HepG2 (cell line): ENCODE measurements around the gene KCND3. TPM values are rescaled to one million over a fixed set of nuclear protein-coding genes. Genes with fewer than 3 reads are reported as not detected.
A peak's percentile ranks its signal among the peaks of the same experiment; 100 is the strongest.

ENCODE experiments used
- ATAC-seq: fragments of 200-7000 bp; cut with Tn5 transposase; 3 replicates; pipeline ENCODE4 v1.9.1; 2020; ENCODE audit warnings: mild to moderate bottlenecking, moderate library complexity
- BruUV-seq: library from RNA; stranded (reverse); fragments of 400-500 nt; replicated peaks from 2 replicates; lab custom pipeline; 2021; lab: Mats Ljungman, UMichigan
- CTCF ChIA-PET: fragments of 300-600 bp; formaldehyde crosslinking; extraction: SDS; loops from one replicate; lab custom pipeline; 2021; ENCODE audit warnings: low total read pairs, inconsistent platforms, low intra/inter-chr PET ratio; lab: Yijun Ruan, JAX
- POLR2A ChIA-PET: fragments of 350-600 bp; sonication (Branson Sonifier 250); formaldehyde crosslinking; loops from one replicate; lab custom pipeline; 2020; ENCODE audit warnings: antibody characterized with exemption, inconsistent platforms; lab: Yijun Ruan, JAX
- DNase-seq: peaks from one replicate; pipeline ENCODE4 v3.0.0-alpha.2; 2015; ENCODE audit warnings: low spot score
- FAIRE-seq: peaks from 3 replicates; lab custom pipeline; 2011; peaks lifted over from hg19 to GRCh38; lab: Jason Lieb, UNC
- H2AFZ ChIP-seq: one replicate; pipeline ENCODE4 v1.6.1; 2011; ENCODE audit warnings: low read length, inconsistent platforms
- H3K27ac ChIP-seq: fragments of 300-600 bp; 3 replicates; pipeline ENCODE4 v1.8.0; 2011; ENCODE audit warnings: mixed run types, mild to moderate bottlenecking, mixed read lengths, low read length, inconsistent platforms; ENCODE audit not compliant: insufficient read depth; ENCODE audit errors: extremely low read length
- H3K27me3 ChIP-seq, 2 experiments: fragments of 200-600 bp in 1 of 2; 2 replicates in 1 of 2; 3 replicates in 1 of 2; pipeline versions ENCODE4 v1.6.0 to v1.8.0; 2011; ENCODE audit warnings: low read length in 2 of 2, mild to moderate bottlenecking in 2 of 2, moderate library complexity in 2 of 2, inconsistent platforms in 1 of 2; ENCODE audit not compliant: insufficient read depth in 2 of 2, control insufficient read depth in 1 of 2
- H3K36me3 ChIP-seq, 2 experiments: fragments of 200-600 bp in 1 of 2; replicated peaks in 1 of 2; 2 replicates in 1 of 2; 3 replicates in 1 of 2; pipeline versions ENCODE4 v1.5.1 to v1.8.0; 2011; ENCODE audit warnings: low read length in 2 of 2, inconsistent platforms in 1 of 2; ENCODE audit not compliant: insufficient read depth in 2 of 2, control insufficient read depth in 1 of 2
- H3K4me1 ChIP-seq: 2 replicates; pipeline ENCODE4 v1.5.1; 2012; ENCODE audit warnings: low read length, inconsistent platforms; ENCODE audit not compliant: insufficient read depth
- H3K4me2 ChIP-seq: 2 replicates; pipeline ENCODE4 v1.6.0; 2011; ENCODE audit warnings: low read depth, low read length, inconsistent platforms
- H3K4me3 ChIP-seq, 3 experiments: fragments of 200-600 bp in 1 of 3; sonication (generic), shearing (Covaris generic) in 1 of 3; replicated peaks in 1 of 3; 2 replicates each; pipeline ENCODE4 v1.5.1; 2011 to 2016; ENCODE audit warnings: low read length in 3 of 3, inconsistent platforms in 2 of 3, low read depth in 2 of 3, mild to moderate bottlenecking in 2 of 3, control low read depth in 1 of 3, mixed read lengths in 1 of 3; ENCODE audit not compliant: insufficient read depth in 1 of 3
- H3K79me2 ChIP-seq: one replicate; pipeline ENCODE4 v1.6.1; 2011; ENCODE audit warnings: low read length, inconsistent platforms; ENCODE audit not compliant: insufficient read depth
- H3K9ac ChIP-seq: 2 replicates; pipeline ENCODE4 v1.6.0; 2011; ENCODE audit warnings: mild to moderate bottlenecking, low read depth, low read length, inconsistent platforms; ENCODE audit not compliant: insufficient read depth
- H3K9me3 ChIP-seq: 2 replicates; pipeline ENCODE4 v1.5.1; 2012; ENCODE audit warnings: mild to moderate bottlenecking, low read length
- H4K20me1 ChIP-seq: 2 replicates; pipeline ENCODE4 v1.6.0; 2011; ENCODE audit warnings: inconsistent platforms, mild to moderate bottlenecking, low read length, moderate library complexity; ENCODE audit not compliant: insufficient read depth
- BRCA1 ChIP-seq: sonication (generic); formaldehyde crosslinking; IDR thresholded peaks from 2 replicates; pipeline ENCODE4 v1.4.0; 2020; ENCODE audit warnings: missing genetic modification reagents
- ELF3 ChIP-seq: IDR thresholded peaks from 2 replicates; pipeline ENCODE4 v1.6.1; 2016; ENCODE audit warnings: missing genetic modification reagents, missing compliant biosample characterization
- ETV5 ChIP-seq: IDR thresholded peaks from 2 replicates; pipeline ENCODE4 v1.6.1; 2018; ENCODE audit warnings: missing biosample characterization, missing genetic modification reagents, inconsistent platforms, borderline replicate concordance
- KDM1A ChIP-seq: IDR thresholded peaks from 2 replicates; pipeline ENCODE4 v1.6.1; 2016; ENCODE audit warnings: missing compliant biosample characterization
- LCORL ChIP-seq, 2 experiments: fragments of 450-650 bp in 1 of 2; sonication (generic) in 1 of 2; formaldehyde crosslinking in 1 of 2; IDR thresholded peaks; 2 replicates each; pipeline versions ENCODE4 v1.5.0 to v1.6.1; 2017 to 2020; ENCODE audit warnings: antibody characterized with exemption in 1 of 2, missing genetic modification reagents in 1 of 2
- SAP130 ChIP-seq: IDR thresholded peaks from 2 replicates; pipeline ENCODE4 v1.6.1; 2016; ENCODE audit warnings: low read depth
- SMARCE1 ChIP-seq: fragments of 450-650 bp; IDR thresholded peaks from 2 replicates; pipeline ENCODE4 v1.6.1; 2017; ENCODE audit warnings: borderline replicate concordance
- TEAD3 ChIP-seq: optimal IDR thresholded peaks from 2 replicates; pipeline ENCODE3; 2016; ENCODE audit warnings: borderline replicate concordance
- ZNF121 ChIP-seq: sonication (generic); formaldehyde crosslinking; IDR thresholded peaks from 2 replicates; pipeline ENCODE4 v1.5.0; 2020; ENCODE audit warnings: mild to moderate bottlenecking, missing genetic modification reagents
- WGBS: methylation state at CpG from one replicate; pipeline ENCODE4 v1.1.6; 2017; ENCODE audit warnings: low lambda C conversion rate; 5-methylcytosine and 5-hydroxymethylcytosine counted together
- in situ Hi-C: cut with HindIII; loops from 2 replicates; pipeline ENCODE4 v1.10.0; 2017; ENCODE audit warnings: low pct_unique_long_range_greater_than_20kb; ENCODE audit not compliant: extremely low pct_ligation_motif_present
- intact Hi-C: fragments of 100-400 bp; cut with micrococcal nuclease; formaldehyde crosslinking; loops from one replicate; pipeline ENCODE4 v1.10.0; 2022; ENCODE audit not compliant: unreplicated experiment
- polyA plus RNA-seq, 8 experiments: library from polyadenylated mRNA; depleted of rRNA in 3 of 8; stranded (reverse) in 7 of 8; unstranded in 1 of 8; fragments of >200 nt; fragmentation: Illumina TruSeq in 4 of 8; extraction: Trizol in 4 of 8; gene quantifications; 2 replicates each; pipeline versions ENCODE4 v1.2.1 to v1.2.3, GENCODE V29; 2011 to 2016; ENCODE audit warnings: low read depth in 4 of 8, missing spikeins in 1 of 8, mixed read lengths in 1 of 8; ENCODE audit not compliant: insufficient read depth in 1 of 8
- total RNA-seq, 5 experiments: library from RNA; depleted of rRNA; stranded (reverse); fragments of >200 nt; fragmentation: Illumina TruSeq; extraction: Trizol; gene quantifications; 2 replicates each; pipeline ENCODE4 v1.2.3, GENCODE V29; 2016; ENCODE audit warnings: low read depth in 1 of 5

KCND3 gene
- total and polyA plus RNA-seq, 2 of the 13 experiments (the other 11 are each of a cell fraction or from before 2014, with no cell fraction given), result 0.04 TPM; not detected in 1

DNA sequence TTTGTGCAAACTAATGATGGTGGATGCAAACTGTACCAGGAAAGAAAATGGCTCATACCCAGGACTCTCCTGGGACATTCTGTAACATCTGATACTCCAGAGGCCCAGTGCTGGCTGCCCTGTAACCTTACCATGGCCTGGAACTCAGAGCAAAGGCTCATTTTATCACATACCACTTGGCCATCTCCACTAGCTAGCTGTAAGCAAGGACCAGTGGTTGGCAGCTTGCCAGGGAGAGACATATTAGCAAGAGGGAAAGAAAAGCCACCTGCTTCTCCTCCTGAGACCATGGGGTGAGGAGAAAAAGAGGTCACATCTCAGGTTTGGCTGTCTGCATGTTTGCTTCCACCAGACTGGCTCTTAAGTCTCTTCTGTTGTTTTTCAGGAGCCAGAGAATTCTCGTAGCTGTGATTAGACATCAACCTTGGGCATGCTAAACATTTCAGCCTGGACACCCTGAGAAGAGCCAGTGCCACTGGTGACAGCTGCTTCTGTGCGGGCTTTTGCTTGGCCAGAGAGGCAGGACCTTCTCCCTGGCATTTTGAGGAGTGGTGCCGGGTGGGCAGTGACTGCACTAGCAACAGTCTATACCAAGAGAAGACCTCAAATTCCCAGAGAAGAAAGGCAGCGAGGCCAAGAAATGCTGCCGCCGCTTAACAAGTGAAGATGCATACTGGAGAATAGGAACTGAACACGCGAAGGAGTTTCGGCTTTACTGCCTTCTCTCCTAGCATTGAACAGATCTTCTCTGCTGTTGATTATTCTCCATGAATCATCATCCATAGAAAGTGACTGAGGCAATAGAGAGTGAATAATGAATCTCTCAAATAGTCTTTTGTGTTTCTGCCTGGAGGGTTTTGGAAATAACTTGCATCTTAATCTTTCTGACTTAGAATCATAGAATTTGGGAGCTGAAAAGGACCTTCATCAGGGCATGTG is 243.5 kb downstream of the KCND3 start:
- H3K9me3 ChIP-seq, result no peaks in the 10 kb centered on the region
- H3K9ac ChIP-seq, result no peak overlapping the region
- no peak overlapping the region for H3K27ac ChIP-seq
- CTCF ChIA-PET, result interaction anchor here (2.0 to 3.2 kb wide), 3 partner anchors 31 to 264 kb away, joined by 7 to 65 read pairs (median 19); no protein-coding TSS in a partner anchor
- H3K79me2 ChIP-seq, result no peaks in the 10 kb centered on the region
- H3K4me2 ChIP-seq, result no peak overlapping the region
- FAIRE-seq (no peak), DNase-seq (no peak), ATAC-seq (no peak)
- BruUV-seq, result no TSS peak
- 80% methylated on average over 7 of the region's 9 CpGs for WGBS
- in situ Hi-C loops, result no loop called here
- H4K20me1 ChIP-seq, result no peaks in the 10 kb centered on the region; the same call in 1 of the 2 replicates
- POLR2A ChIA-PET, result no interaction called here
- peaks cover 34% of the 10 kb centered on the region for H3K4me1 ChIP-seq
- H3K4me3 ChIP-seq, result no peak overlapping the region
- intact Hi-C loops, result no loop called here
- H3K27me3 ChIP-seq, result peaks cover 0 to 5% of the 10 kb centered on the region in 2 experiments; a peak in 1 of 5 replicates
- no peak overlapping the region for H2AFZ ChIP-seq
- TF ChIP-seq KDM1A, result no peak
- peak; percentile 40; the same call in 1 of the 2 replicates for TF ChIP-seq LCORL (IDR thresholded peaks at IDR 0.05)
- TF ChIP-seq LCORL (CRISPR knock-in tag; IDR thresholded peaks at IDR 0.05), result no peak
- no peaks in the 10 kb centered on the region for H3K36me3 ChIP-seq

DNA sequence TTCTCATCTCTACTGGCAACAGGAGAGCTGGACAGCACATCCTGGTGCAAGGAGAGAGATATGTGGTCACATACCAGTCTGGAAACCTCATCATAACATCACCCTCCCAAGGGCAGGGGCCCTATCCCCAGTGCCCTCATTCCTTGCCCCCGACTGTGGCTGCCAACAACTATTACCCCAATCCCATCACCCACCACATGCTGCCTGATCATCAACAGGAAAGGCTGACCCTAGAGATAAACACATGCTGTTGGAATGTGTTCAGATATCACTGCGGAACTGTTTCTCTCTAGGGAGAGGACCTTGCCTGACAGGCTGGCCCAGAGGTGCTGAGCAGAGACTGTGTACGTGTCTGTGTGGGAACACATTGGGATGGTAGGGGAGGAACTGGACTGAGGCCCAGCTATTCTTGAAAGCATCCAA is 245.8 kb downstream of the KCND3 start:
- H3K27me3 ChIP-seq, result peaks cover 0 to 5% of the 10 kb centered on the region in 2 experiments; a peak in 1 of 5 replicates
- H3K27ac ChIP-seq, result no peak overlapping the region
- no peaks in the 10 kb centered on the region; the same call in 1 of the 2 replicates for H4K20me1 ChIP-seq
- FAIRE-seq, result no peak
- H3K4me1 ChIP-seq, result peaks cover 37% of the 10 kb centered on the region
- DNase-seq, result no peak
- H3K9me3 ChIP-seq, result no peaks in the 10 kb centered on the region
- H3K4me3 ChIP-seq, result no peak overlapping the region
- H3K4me2 ChIP-seq, result peak overlapping the region; percentile 28; the same call in 1 of the 2 replicates
- no peaks in the 10 kb centered on the region for H3K36me3 ChIP-seq
- in situ Hi-C loops, result no loop called here
- WGBS, result 11% methylated on average over 2 of the region's 3 CpGs
- ChIA-PET POLR2A (no interaction called here), CTCF (interaction anchor here (1.2 kb wide), 1 partner anchor 29 kb away, joined by 3 read pairs; no protein-coding TSS in a partner anchor)
- no peak overlapping the region for H2AFZ ChIP-seq
- no TSS peak for BruUV-seq
- no peak overlapping the region for H3K9ac ChIP-seq
- intact Hi-C loops, result no loop called here
- TF ChIP-seq ETV5 (CRISPR knock-in tag) (0 out of 2 replicates have a peak, but pooled peaks have one; percentile 10), SAP130 (CRISPR knock-in tag) (peak; percentile 49), BRCA1 (no peak), ZNF121 (CRISPR knock-in tag) (0 out of 2 replicates have a peak, but pooled peaks have one; percentile 24), ELF3 (0 out of 2 replicates have a peak, but pooled peaks have one; percentile 24), SMARCE1 (no peak), TEAD3 (peak; percentile 51)
- H3K79me2 ChIP-seq, result no peaks in the 10 kb centered on the region
- no peak for ATAC-seq
